Thoracic aorta (tissue), 2 donors: ENCODE results near the gene GRK3. TPM values are rescaled to one million over a fixed set of nuclear protein-coding genes. Genes with fewer than 3 reads are reported as not detected.

Experiments used
- ATAC-seq: fragments of 150-250 bp; one replicate; pipeline ENCODE4 v1.8.0; 2017; ENCODE audit warnings: low read depth; ENCODE audit not compliant: insufficient number of reproducible peaks, low FRiP score
- DNase-seq: peaks from one replicate; pipeline ENCODE4 v3.0.0-alpha.2; 2020; ENCODE audit warnings: low spot score
- H3K27ac ChIP-seq, 2 donors: fragments of 200-600 bp; sonication (generic); 1 replicate in 1 of 2; 2 replicates in 1 of 2; pipeline ENCODE4 v1.5.1; 2016; ENCODE audit warnings: mild to moderate bottlenecking in 2 of 2, moderate library complexity in 2 of 2
- H3K27me3 ChIP-seq: fragments of 200-600 bp; sonication (generic); replicated peaks from 2 replicates; pipeline ENCODE4 v1.6.0; 2016; ENCODE audit warnings: mild to moderate bottlenecking; ENCODE audit not compliant: insufficient read depth
- H3K36me3 ChIP-seq: fragments of 200-600 bp; sonication (generic); one replicate; pipeline ENCODE4 v1.5.1; 2016
- H3K4me1 ChIP-seq, 2 donors: fragments of 200-600 bp; sonication (generic); 1 replicate in 1 of 2; 2 replicates in 1 of 2; pipeline versions ENCODE4 v1.5.1 to v1.6.0; 2016; ENCODE audit warnings: low read depth in 2 of 2, mild to moderate bottlenecking in 1 of 2; ENCODE audit not compliant: control insufficient read depth in 1 of 2
- H3K4me3 ChIP-seq: fragments of 200-600 bp; sonication (generic); 2 replicates; pipeline ENCODE4 v1.5.1; 2016; ENCODE audit warnings: mild to moderate bottlenecking
- H3K9me3 ChIP-seq: fragments of 200-600 bp; sonication (generic); 2 replicates; pipeline ENCODE4 v1.5.1; 2016
- total RNA-seq, 2 donors: library from RNA; depleted of rRNA; stranded (reverse); fragments of >200 nt; gene quantifications; one replicate each; pipeline versions ENCODE4 v1.1.0 to v1.2.3, GENCODE V29; 2016
- TF ChIP-seq, protein P1 (sequence below): fragments of 200-600 bp; sonication (generic); IDR thresholded peaks from one replicate; pipeline ENCODE4 v1.5.1; 2019; ENCODE audit warnings: antibody characterized with exemption

GRK3 gene
- total RNA-seq, 2 donors from 2014 or later: 4.4 to 4.6 TPM

DNA sequence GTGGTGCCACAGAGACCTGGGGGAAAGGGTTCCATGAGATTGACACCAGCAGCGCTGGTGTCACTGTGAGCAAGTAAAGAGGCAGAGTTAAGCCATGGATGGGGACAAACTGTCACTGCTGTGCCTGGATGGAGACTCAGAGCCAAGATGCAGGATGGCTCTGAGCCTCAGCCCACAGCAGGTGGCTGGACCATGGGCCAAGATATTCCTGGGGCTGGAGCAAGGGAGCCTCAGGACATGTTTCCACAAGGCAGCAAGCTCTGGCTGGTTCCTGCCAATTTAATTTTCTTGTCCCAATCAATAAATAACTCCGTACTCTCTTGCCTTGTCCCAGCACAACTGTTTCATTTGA is 200.5 kb downstream of the GRK3 start:
- peaks cover 4 to 6% of the 10 kb centered on the region in 2 donors for H3K4me1 ChIP-seq
- TF ChIP-seq, protein P1, sequence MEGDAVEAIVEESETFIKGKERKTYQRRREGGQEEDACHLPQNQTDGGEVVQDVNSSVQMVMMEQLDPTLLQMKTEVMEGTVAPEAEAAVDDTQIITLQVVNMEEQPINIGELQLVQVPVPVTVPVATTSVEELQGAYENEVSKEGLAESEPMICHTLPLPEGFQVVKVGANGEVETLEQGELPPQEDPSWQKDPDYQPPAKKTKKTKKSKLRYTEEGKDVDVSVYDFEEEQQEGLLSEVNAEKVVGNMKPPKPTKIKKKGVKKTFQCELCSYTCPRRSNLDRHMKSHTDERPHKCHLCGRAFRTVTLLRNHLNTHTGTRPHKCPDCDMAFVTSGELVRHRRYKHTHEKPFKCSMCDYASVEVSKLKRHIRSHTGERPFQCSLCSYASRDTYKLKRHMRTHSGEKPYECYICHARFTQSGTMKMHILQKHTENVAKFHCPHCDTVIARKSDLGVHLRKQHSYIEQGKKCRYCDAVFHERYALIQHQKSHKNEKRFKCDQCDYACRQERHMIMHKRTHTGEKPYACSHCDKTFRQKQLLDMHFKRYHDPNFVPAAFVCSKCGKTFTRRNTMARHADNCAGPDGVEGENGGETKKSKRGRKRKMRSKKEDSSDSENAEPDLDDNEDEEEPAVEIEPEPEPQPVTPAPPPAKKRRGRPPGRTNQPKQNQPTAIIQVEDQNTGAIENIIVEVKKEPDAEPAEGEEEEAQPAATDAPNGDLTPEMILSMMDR: no peak
- H3K36me3 ChIP-seq: peaks cover 48% of the 10 kb centered on the region
- H3K9me3 ChIP-seq: peaks cover 7% of the 10 kb centered on the region
- no peaks in the 10 kb centered on the region for H3K27me3 ChIP-seq
- H3K27ac ChIP-seq: no peak overlapping the region
- DNase-seq (no peak), ATAC-seq (no peak)
- no peak overlapping the region for H3K4me3 ChIP-seq

DNA sequence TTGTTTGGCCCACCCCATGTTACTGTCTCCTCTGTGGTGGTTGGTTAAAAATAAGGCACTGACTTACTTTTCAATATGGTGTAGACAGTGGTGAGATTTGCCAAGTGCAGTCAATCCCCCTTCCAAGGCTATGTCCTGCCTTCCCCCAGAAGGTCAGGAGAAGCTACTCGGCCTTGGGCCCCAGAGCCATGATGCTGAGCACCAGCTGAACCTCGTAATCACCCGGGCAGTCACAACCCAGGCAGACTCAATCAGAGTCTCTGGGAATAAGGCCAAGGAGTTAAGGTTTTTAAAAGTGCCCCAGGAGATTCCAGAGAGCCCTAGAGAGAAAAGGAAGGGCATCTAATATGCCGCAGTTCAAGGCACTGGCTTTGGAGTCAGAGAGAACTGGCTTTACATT is 201.3 kb downstream of the GRK3 start:
- H3K27me3 ChIP-seq: no peaks in the 10 kb centered on the region
- peaks cover 7% of the 10 kb centered on the region for H3K9me3 ChIP-seq
- ATAC-seq (no peak), DNase-seq (no peak)
- TF ChIP-seq, protein P1: no peak
- no peak overlapping the region for H3K27ac ChIP-seq
- peaks cover 50% of the 10 kb centered on the region for H3K36me3 ChIP-seq
- no peak overlapping the region for H3K4me3 ChIP-seq
- no peaks in the 10 kb centered on the region for H3K4me1 ChIP-seq

DNA sequence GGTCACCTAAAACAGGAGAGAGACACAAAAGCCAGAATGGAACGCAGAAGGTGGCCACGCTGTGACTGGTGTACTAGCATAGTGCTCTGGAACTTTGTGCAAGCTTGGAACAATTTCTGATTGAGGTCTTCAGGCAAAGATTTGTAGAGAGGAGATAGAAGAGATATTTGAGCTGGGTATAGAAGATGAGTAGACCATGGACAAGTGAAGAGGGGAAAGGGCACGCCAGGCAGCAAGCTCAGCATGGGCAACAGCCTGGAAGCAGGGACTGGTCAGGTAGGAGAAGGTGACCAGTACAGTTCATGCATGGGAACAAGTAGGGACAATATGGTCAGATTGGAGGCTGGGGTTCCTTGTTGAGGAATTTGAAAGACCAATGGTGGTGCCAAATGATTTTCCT is 201.9 kb downstream of the GRK3 start:
- no peak overlapping the region for H3K4me3 ChIP-seq
- peaks cover 50% of the 10 kb centered on the region for H3K36me3 ChIP-seq
- no peak for DNase-seq
- H3K27me3 ChIP-seq: no peaks in the 10 kb centered on the region
- H3K9me3 ChIP-seq: peaks cover 7% of the 10 kb centered on the region
- TF ChIP-seq, protein P1: no peak
- ATAC-seq: no peak
- H3K4me1 ChIP-seq: no peaks in the 10 kb centered on the region
- no peak overlapping the region for H3K27ac ChIP-seq

DNA sequence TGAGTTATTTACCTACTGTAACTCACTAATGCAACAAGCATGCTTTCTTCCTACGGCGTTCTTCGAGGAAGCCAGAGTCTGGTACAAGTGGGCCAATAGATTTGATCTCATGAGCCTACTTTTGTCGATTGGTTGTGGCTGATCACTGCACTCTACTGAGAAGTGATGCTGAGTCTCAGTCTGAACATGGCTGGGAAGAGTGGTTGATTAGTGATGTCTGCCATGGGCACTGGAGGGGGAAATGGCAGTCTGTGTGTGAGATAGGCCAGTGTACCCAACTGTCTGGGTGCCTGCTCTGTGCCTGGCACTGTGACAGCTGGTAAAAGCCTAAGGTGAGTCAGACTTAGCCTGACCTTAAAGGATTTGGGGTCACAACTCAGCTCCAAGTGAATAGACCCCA is 205.9 kb downstream of the GRK3 start:
- no peak overlapping the region for H3K4me3 ChIP-seq
- peaks cover 36% of the 10 kb centered on the region for H3K36me3 ChIP-seq
- H3K4me1 ChIP-seq: no peaks in the 10 kb centered on the region
- H3K27ac ChIP-seq: no peak overlapping the region
- H3K27me3 ChIP-seq: no peaks in the 10 kb centered on the region
- DNase-seq (no peak), ATAC-seq (no peak)
- TF ChIP-seq, protein P1: no peak
- H3K9me3 ChIP-seq: peaks cover 7% of the 10 kb centered on the region

DNA sequence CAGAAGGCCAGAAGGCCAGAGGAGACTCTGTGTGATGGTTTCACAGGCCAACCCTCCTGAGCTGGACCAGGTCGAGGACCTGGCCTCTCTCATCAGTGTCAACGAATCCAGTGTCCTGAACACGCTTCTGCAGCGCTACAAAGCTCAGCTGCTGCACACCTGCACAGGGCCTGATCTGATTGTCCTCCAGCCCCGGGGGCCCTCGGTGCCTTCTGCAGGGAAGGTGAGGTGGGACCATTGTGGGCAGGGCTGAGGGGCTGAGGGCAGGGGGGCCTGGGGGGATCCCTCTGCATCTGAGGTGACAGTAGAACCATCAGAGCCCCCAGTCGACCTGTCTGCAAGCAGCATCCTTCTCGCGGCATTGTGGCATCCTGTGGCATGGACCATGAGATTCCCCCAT is 207.8 kb downstream of the GRK3 start:
- no peak overlapping the region for H3K4me3 ChIP-seq
- no peaks in the 10 kb centered on the region for H3K27me3 ChIP-seq
- H3K27ac ChIP-seq: no peak overlapping the region
- no peak for ATAC-seq
- no peak for DNase-seq
- no peaks in the 10 kb centered on the region for H3K9me3 ChIP-seq
- H3K4me1 ChIP-seq: no peaks in the 10 kb centered on the region
- H3K36me3 ChIP-seq: peaks cover 28% of the 10 kb centered on the region
- TF ChIP-seq, protein P1: no peak
